WERI-Rb-1 (cell line): ENCODE measurements around the gene PHKB.

Source experiments
- DNase-seq: peaks from one replicate; pipeline ENCODE4 v3.0.0-alpha.2; 2020
- H3K27ac ChIP-seq: fragments of 250-450 bp; sonication (Bioruptor Pico); 2 replicates; pipeline ENCODE4 v1.5.1; 2020; ENCODE audit warnings: mild to moderate bottlenecking, moderate library complexity
- H3K27me3 ChIP-seq: fragments of 250-450 bp; sonication (Bioruptor Pico); 2 replicates; pipeline ENCODE4 v1.5.1; 2021; ENCODE audit warnings: mild to moderate bottlenecking, low read depth, moderate library complexity; ENCODE audit not compliant: insufficient read depth, severe bottlenecking
- H3K36me3 ChIP-seq: fragments of 250-450 bp; sonication (Bioruptor Pico); 2 replicates; pipeline ENCODE4 v1.5.1; 2020; ENCODE audit warnings: mild to moderate bottlenecking, moderate library complexity
- H3K4me3 ChIP-seq: 2 replicates; pipeline ENCODE4 v1.5.1; 2011; ENCODE audit warnings: low read depth, mild to moderate bottlenecking, control low read depth, low read length
- H3K9me3 ChIP-seq: fragments of 250-450 bp; sonication (Bioruptor Pico); 2 replicates; pipeline ENCODE4 v1.5.1; 2021; ENCODE audit warnings: mild to moderate bottlenecking, moderate library complexity; ENCODE audit not compliant: severe bottlenecking
- TF ChIP-seq, protein P1 (sequence below): IDR thresholded peaks from 2 replicates; pipeline ENCODE4 v1.5.1; 2011; ENCODE audit warnings: low read depth, mild to moderate bottlenecking, control low read depth, inconsistent platforms, low read length

PHKB gene

DNA sequence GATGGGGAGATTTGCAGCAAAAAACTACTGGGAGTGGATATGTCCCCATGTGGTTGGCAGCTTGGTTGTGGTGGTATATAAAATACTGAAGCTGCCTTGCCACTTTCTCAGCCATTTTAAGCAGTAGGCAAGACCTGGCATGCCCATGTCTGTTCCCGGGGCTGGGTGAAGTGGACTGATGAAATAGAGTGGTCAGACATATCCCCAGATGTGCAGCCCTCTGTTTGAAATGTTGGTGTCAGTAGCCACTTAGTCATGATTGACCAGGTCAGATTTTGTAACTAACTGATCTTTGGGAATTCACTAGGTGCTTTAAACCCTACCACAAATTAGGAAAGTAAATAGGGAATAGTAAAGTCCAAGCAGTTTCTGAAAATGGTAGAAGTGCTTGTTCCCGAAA, 151.6 kb downstream of the PHKB start:
- Histone ChIP-seq H3K27ac (no peak overlapping the region), H3K27me3 (no peaks in the 10 kb centered on the region), H3K4me3 (no peak overlapping the region), H3K9me3 (no peaks in the 10 kb centered on the region), H3K36me3 (no peaks in the 10 kb centered on the region)
- TF ChIP-seq, protein P1, sequence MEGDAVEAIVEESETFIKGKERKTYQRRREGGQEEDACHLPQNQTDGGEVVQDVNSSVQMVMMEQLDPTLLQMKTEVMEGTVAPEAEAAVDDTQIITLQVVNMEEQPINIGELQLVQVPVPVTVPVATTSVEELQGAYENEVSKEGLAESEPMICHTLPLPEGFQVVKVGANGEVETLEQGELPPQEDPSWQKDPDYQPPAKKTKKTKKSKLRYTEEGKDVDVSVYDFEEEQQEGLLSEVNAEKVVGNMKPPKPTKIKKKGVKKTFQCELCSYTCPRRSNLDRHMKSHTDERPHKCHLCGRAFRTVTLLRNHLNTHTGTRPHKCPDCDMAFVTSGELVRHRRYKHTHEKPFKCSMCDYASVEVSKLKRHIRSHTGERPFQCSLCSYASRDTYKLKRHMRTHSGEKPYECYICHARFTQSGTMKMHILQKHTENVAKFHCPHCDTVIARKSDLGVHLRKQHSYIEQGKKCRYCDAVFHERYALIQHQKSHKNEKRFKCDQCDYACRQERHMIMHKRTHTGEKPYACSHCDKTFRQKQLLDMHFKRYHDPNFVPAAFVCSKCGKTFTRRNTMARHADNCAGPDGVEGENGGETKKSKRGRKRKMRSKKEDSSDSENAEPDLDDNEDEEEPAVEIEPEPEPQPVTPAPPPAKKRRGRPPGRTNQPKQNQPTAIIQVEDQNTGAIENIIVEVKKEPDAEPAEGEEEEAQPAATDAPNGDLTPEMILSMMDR: no peak
- no peak for DNase-seq

DNA sequence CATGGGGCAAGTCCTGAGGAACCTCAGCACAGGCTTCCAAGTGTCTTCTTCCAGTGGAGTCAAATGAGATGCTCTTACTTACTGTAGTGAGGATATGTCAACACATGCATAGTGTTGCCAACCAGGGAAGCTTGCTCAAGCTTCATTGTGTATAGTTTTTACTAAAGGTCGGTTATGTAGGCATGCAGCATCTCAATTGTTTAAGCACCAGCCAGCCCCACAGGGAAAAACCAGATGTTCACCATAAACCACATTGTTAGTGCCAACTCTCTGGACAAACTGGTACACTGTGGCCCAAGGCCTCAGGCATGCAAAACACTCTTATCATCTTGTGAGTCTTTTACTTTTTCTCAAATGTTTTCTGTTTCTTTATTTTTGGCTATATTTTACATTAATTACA, 152.1 kb downstream of the PHKB start:
- no peaks in the 10 kb centered on the region for H3K27me3 ChIP-seq
- H3K9me3 ChIP-seq: no peaks in the 10 kb centered on the region
- no peak for DNase-seq
- no peaks in the 10 kb centered on the region for H3K36me3 ChIP-seq
- TF ChIP-seq, protein P1: no peak
- no peak overlapping the region for H3K4me3 ChIP-seq
- H3K27ac ChIP-seq: no peak overlapping the region

DNA sequence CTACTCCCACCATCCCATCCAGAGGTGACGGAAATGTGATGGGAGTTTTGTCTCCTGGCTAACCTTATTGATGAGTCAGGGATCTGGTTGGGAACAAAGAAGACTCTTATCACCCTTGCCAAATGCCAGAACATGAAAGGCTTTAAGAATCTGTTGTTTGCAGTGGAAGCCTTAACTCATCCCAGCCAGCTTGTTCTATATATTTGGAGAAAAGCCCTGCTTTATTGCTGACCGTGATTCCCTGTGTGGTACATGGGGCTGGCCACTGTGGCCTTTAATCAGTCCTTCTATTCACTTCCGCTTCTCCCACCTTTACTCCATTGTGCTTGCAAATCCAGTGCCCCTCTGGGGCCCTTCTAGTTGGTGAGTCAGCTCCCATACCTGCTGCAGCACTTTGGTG, 156.6 kb downstream of the PHKB start:
- Histone ChIP-seq H3K27me3 (no peaks in the 10 kb centered on the region), H3K4me3 (no peak overlapping the region), H3K27ac (no peak overlapping the region), H3K36me3 (no peaks in the 10 kb centered on the region), H3K9me3 (no peaks in the 10 kb centered on the region)
- TF ChIP-seq, protein P1: no peak
- no peak for DNase-seq

DNA sequence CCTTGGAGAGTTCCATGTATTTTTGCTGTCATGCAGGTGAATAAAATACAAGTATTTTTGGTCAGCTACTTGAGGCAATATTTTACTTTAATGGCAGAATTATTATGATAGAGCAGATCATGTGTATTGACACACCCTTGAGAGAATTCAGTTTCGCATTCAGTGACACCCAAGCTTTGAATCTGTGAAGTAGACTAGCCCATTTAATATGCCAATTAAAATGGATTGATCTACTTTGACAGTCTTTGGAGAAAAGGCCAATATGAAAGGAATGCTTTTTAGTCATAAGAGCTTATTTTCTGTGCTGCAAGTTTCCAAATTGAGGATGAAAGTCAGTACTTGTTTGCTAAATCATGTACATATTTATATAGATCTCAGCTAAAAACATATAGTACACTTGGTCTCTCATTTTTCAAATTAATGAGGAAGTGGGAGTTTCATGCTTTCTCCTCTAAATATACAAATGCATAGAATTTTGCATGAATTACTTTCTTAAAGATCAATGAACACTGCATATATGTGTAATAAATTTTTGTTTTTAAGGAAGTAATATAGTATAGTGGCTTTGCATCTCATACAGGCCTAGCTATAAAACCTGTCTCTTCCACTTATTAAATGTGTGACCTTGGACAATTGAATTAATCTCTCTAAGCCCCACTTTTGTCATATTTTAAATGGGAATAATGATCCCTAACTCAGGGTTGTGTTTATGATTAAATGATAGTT, 161.5 kb downstream of the PHKB start:
- no peaks in the 10 kb centered on the region for H3K36me3 ChIP-seq

DNA sequence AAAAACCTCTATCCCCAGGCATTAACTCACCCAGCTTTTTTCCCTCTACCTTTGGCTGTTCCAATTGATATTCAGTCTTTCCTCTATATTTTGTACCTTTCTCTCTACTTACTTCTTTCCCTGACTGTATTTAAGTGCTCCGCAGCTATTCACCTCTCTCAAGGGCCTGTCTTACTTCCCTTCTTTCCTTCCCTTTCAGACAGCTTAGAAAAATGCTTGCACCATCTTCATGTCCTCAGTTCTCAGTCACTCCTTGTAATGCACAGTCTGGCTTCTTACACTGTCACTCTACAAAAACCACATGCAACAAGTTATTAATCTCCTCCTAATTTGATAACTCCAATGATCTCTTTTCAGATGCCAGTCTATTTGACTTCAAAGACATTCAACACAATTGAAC, 163.4 kb downstream of the PHKB start:
- no peak for DNase-seq
- Histone ChIP-seq H3K9me3 (no peaks in the 10 kb centered on the region), H3K27ac (no peak overlapping the region), H3K4me3 (no peak overlapping the region), H3K36me3 (no peaks in the 10 kb centered on the region), H3K27me3 (no peaks in the 10 kb centered on the region)
- TF ChIP-seq, protein P1: no peak

More for the DNA sequence above, 161.5 kb downstream of the PHKB start:
- Histone ChIP-seq H3K27me3 (no peaks in the 10 kb centered on the region), H3K9me3 (no peaks in the 10 kb centered on the region), H3K27ac (no peak overlapping the region), H3K4me3 (no peak overlapping the region)
- DNase-seq: no peak
- TF ChIP-seq, protein P1: no peak

DNA sequence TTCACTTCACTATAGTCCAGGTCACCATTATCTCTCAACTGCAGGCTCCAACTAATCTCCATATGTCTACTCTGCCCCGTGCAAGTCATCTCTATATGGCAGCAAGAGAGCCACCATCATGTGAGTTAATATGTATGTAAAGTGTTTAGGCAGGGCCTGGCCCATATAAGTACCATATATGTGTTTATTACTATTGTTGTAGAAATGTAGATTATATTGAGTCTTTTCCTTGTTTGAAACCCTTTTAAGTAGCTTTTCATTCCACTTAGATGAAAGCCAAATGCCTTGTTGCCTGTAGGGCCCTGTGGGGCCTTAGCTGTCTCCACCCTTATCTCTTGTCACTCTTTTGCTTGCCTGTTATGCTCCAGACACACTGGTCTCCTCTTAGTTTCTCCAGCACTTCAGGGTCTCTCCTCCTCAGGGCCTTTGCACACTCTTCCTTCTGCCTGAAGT, 164.0 kb downstream of the PHKB start:
- no peak for DNase-seq
- TF ChIP-seq, protein P1: no peak
- H3K36me3 ChIP-seq: no peaks in the 10 kb centered on the region
- H3K27me3 ChIP-seq: no peaks in the 10 kb centered on the region
- H3K9me3 ChIP-seq: no peaks in the 10 kb centered on the region
- no peak overlapping the region for H3K27ac ChIP-seq
- H3K4me3 ChIP-seq: no peak overlapping the region
